ENCODE data around the gene PLA2G2C. TPM values are rescaled to one million over a fixed set of nuclear protein-coding genes. Genes with fewer than 3 reads are reported as not detected.

PLA2G2C gene
- polyA plus RNA-seq, 1 donor, result 0.06 TPM

- Histone ChIP-seq H3K27ac (ENCODE audit: low read length) (no peak overlapping the region), H3K36me3 (ENCODE audit: control insufficient read depth, insufficient read depth, low read length) (no peaks in the 10 kb centered on the region), H3K9me3 (ENCODE audit: control insufficient read depth, low read depth, low read length) (no peaks in the 10 kb centered on the region), H3K27me3 (ENCODE audit: control insufficient read depth, insufficient read depth, low read length) (peaks cover 2% of the 10 kb centered on the region), H3K4me1 (ENCODE audit: control insufficient read depth, insufficient read depth, low read length) (no peaks in the 10 kb centered on the region), H3K4me3 (ENCODE audit: low read length) (no peak overlapping the region)
- DNase-seq, result no peak
- no CpG with 5 or more reads among the region's 4 CpGs for WGBS (ENCODE audit: insufficient coverage, low lambda C conversion rate)
Observed at GRCh38 chr1:20209471-20209870, 23.2 kb upstream of the PLA2G2C start.

DNA sequence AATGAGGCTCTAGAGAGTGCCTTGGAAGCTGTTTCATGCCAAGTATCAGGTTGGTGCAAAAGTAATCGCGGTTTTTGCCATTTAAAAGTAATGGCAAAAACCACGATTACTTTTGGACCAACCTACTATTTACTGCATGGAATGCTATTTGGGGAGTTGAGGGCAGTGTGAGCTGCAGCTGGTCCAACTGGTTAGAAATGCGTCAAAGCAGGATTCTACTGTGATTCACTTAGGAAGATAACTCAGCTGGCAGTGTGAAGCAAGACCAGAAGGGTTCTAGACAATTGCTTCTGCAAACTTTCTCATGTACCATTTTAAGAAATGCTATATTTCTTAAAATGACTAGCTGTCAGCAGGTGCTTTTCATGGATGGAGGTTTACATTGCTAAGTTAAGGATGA lies 21.2 kb upstream of the PLA2G2C start:
- no peak overlapping the region for H3K4me3 ChIP-seq (ENCODE audit: low read length)
- H3K4me1 ChIP-seq (ENCODE audit: control insufficient read depth, insufficient read depth, low read length), result no peaks in the 10 kb centered on the region
- H3K36me3 ChIP-seq (ENCODE audit: control insufficient read depth, insufficient read depth, low read length), result no peaks in the 10 kb centered on the region
- no peaks in the 10 kb centered on the region for H3K9me3 ChIP-seq (ENCODE audit: control insufficient read depth, low read depth, low read length)
- H3K27ac ChIP-seq (ENCODE audit: low read length), result no peak overlapping the region
- no peak for DNase-seq
- H3K27me3 ChIP-seq (ENCODE audit: control insufficient read depth, insufficient read depth, low read length), result peaks cover 2% of the 10 kb centered on the region
- no CpG with 5 or more reads among the region's 4 CpGs for WGBS (ENCODE audit: insufficient coverage, low lambda C conversion rate)

GRCh38 chr1:20202166-20202565 lies 15.8 kb upstream of the PLA2G2C start:
- H3K27me3 ChIP-seq (ENCODE audit: control insufficient read depth, insufficient read depth, low read length), result no peaks in the 10 kb centered on the region
- no peaks in the 10 kb centered on the region for H3K9me3 ChIP-seq (ENCODE audit: control insufficient read depth, low read depth, low read length)
- no peak overlapping the region for H3K4me3 ChIP-seq (ENCODE audit: low read length)
- no peak for DNase-seq
- no peaks in the 10 kb centered on the region for H3K4me1 ChIP-seq (ENCODE audit: control insufficient read depth, insufficient read depth, low read length)
- no peak overlapping the region for H3K27ac ChIP-seq (ENCODE audit: low read length)
- WGBS (ENCODE audit: insufficient coverage, low lambda C conversion rate), result no CpG with 5 or more reads among the region's 5 CpGs
- H3K36me3 ChIP-seq (ENCODE audit: control insufficient read depth, insufficient read depth, low read length), result no peaks in the 10 kb centered on the region

GRCh38 chr1:20200966-20201365 lies 14.6 kb upstream of the PLA2G2C start:
- no peaks in the 10 kb centered on the region for H3K9me3 ChIP-seq (ENCODE audit: control insufficient read depth, low read depth, low read length)
- H3K27ac ChIP-seq (ENCODE audit: low read length), result no peak overlapping the region
- H3K36me3 ChIP-seq (ENCODE audit: control insufficient read depth, insufficient read depth, low read length), result no peaks in the 10 kb centered on the region
- DNase-seq, result no peak
- H3K4me3 ChIP-seq (ENCODE audit: low read length), result no peak overlapping the region
- H3K27me3 ChIP-seq (ENCODE audit: control insufficient read depth, insufficient read depth, low read length), result no peaks in the 10 kb centered on the region
- no CpG with 5 or more reads among the region's 2 CpGs for WGBS (ENCODE audit: insufficient coverage, low lambda C conversion rate)
- H3K4me1 ChIP-seq (ENCODE audit: control insufficient read depth, insufficient read depth, low read length), result no peaks in the 10 kb centered on the region

GRCh38 chr1:20199840-20200239 lies 13.5 kb upstream of the PLA2G2C start:
- Histone ChIP-seq H3K4me3 (ENCODE audit: low read length) (no peak overlapping the region), H3K36me3 (ENCODE audit: control insufficient read depth, insufficient read depth, low read length) (no peaks in the 10 kb centered on the region), H3K9me3 (ENCODE audit: control insufficient read depth, low read depth, low read length) (no peaks in the 10 kb centered on the region), H3K4me1 (ENCODE audit: control insufficient read depth, insufficient read depth, low read length) (no peaks in the 10 kb centered on the region), H3K27ac (ENCODE audit: low read length) (no peak overlapping the region), H3K27me3 (ENCODE audit: control insufficient read depth, insufficient read depth, low read length) (no peaks in the 10 kb centered on the region)
- no peak for DNase-seq
- WGBS (ENCODE audit: insufficient coverage, low lambda C conversion rate), result 40% methylated on average over 1 of the region's 2 CpGs

DNA sequence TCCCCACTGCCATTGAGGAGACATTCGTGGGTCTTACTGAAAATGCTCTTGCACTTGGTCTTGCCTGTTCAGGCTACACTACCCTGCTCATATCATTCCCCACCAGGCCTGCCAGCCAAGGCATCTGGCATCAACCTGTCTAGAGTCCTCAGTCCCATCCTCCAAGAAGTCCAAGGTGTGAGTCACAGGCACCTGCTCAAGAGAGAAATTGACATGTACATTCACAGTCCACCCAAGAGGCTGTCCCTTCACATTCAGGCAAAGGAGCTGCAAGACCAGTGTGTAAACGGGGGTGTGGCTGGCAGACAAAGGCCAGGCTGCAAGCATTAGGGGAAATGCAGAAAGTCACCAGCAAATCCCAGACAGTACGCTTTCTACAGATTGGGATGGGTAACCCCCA lies 13.1 kb upstream of the PLA2G2C start:
- Histone ChIP-seq H3K4me1 (ENCODE audit: control insufficient read depth, insufficient read depth, low read length) (no peaks in the 10 kb centered on the region), H3K27ac (ENCODE audit: low read length) (no peak overlapping the region), H3K4me3 (ENCODE audit: low read length) (no peak overlapping the region), H3K9me3 (ENCODE audit: control insufficient read depth, low read depth, low read length) (no peaks in the 10 kb centered on the region), H3K27me3 (ENCODE audit: control insufficient read depth, insufficient read depth, low read length) (no peaks in the 10 kb centered on the region), H3K36me3 (ENCODE audit: control insufficient read depth, insufficient read depth, low read length) (no peaks in the 10 kb centered on the region)
- no CpG with 5 or more reads among the region's 3 CpGs for whole genome bisulfite sequencing (ENCODE audit: insufficient coverage, low lambda C conversion rate)
- DNase-seq, result peak in 1 of 2 donors; percentile 42

- no peaks in the 10 kb centered on the region for H3K36me3 ChIP-seq (ENCODE audit: control insufficient read depth, insufficient read depth, low read length)
- no peaks in the 10 kb centered on the region for H3K9me3 ChIP-seq (ENCODE audit: control insufficient read depth, low read depth, low read length)
- WGBS (ENCODE audit: insufficient coverage, low lambda C conversion rate), result 88% methylated on average over 2 of the region's 7 CpGs
- H3K4me3 ChIP-seq (ENCODE audit: low read length), result no peak overlapping the region
- no peaks in the 10 kb centered on the region for H3K4me1 ChIP-seq (ENCODE audit: control insufficient read depth, insufficient read depth, low read length)
- H3K27me3 ChIP-seq (ENCODE audit: control insufficient read depth, insufficient read depth, low read length), result no peaks in the 10 kb centered on the region
- H3K27ac ChIP-seq (ENCODE audit: low read length), result no peak overlapping the region
- no peak for DNase-seq
Observed at GRCh38 chr1:20198918-20199317, 12.6 kb upstream of the PLA2G2C start.

DNA sequence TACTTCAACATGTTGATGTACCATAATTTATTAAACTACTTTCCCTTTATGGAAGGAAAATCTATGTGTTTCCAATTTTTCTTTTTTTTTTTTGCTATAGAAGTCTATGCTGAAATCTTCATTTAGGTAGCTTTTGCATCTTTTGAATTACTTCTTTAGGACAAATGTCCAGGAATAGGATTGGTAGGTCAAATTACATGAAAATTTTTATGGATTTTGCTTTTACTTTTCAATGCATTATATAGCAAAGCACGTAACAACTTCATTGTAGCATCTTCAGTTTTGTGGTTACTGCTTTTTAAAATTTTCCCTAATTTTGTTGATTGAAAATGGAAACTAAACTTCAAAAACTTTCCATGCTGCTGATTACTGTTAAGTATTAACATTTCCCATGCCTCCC lies 12.0 kb upstream of the PLA2G2C start:
- Histone ChIP-seq H3K36me3 (ENCODE audit: control insufficient read depth, insufficient read depth, low read length) (no peaks in the 10 kb centered on the region), H3K4me3 (ENCODE audit: low read length) (no peak overlapping the region), H3K27ac (ENCODE audit: low read length) (no peak overlapping the region), H3K9me3 (ENCODE audit: control insufficient read depth, low read depth, low read length) (no peaks in the 10 kb centered on the region), H3K27me3 (ENCODE audit: control insufficient read depth, insufficient read depth, low read length) (no peaks in the 10 kb centered on the region), H3K4me1 (ENCODE audit: control insufficient read depth, insufficient read depth, low read length) (no peaks in the 10 kb centered on the region)
- no peak for DNase-seq
- no CpG with 5 or more reads among the region's 1 CpG for WGBS (ENCODE audit: insufficient coverage, low lambda C conversion rate)

DNA sequence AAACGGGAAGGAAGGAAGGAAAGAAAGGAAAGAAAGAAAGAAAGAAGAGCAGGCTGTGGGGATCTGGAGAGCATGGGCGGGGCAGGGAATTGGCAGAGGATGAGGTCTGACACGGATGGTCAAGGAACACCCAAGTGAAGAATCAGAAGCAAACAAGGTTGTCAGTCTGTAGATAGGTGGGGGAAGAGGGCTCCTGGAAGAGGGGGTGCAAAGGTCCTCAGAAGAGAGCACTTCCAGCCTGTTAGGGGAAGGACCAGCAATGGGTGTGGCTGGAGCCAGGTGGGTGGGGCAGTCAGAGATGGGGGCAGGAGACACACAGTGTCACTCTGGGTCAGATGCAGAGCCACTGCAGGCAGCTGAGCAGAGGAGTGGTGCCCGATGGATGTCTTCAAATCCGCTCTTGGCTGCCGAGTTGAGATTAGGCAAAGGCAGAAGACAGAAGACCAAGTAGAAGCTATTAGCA lies 11.0 kb upstream of the PLA2G2C start:
- peak in 1 of 2 donors; percentile 24 for DNase-seq

GRCh38 chr1:20195462-20195780 lies 9.1 kb upstream of the PLA2G2C start:
- Histone ChIP-seq H3K27me3 (ENCODE audit: control insufficient read depth, insufficient read depth, low read length) (no peaks in the 10 kb centered on the region), H3K4me3 (ENCODE audit: low read length) (no peak overlapping the region), H3K9me3 (ENCODE audit: control insufficient read depth, low read depth, low read length) (no peaks in the 10 kb centered on the region), H3K36me3 (ENCODE audit: control insufficient read depth, insufficient read depth, low read length) (no peaks in the 10 kb centered on the region), H3K27ac (ENCODE audit: low read length) (no peak overlapping the region), H3K4me1 (ENCODE audit: control insufficient read depth, insufficient read depth, low read length) (no peaks in the 10 kb centered on the region)
- WGBS (ENCODE audit: insufficient coverage, low lambda C conversion rate), result no CpG with 5 or more reads among the region's 4 CpGs
- DNase-seq, result no peak

More for the DNA sequence above, 11.0 kb upstream of the PLA2G2C start:
- 100% methylated on average over 1 of the region's 6 CpGs for WGBS (ENCODE audit: insufficient coverage, low lambda C conversion rate)
- H3K4me3 ChIP-seq (ENCODE audit: low read length), result no peak overlapping the region
- no peaks in the 10 kb centered on the region for H3K36me3 ChIP-seq (ENCODE audit: control insufficient read depth, insufficient read depth, low read length)
- H3K27me3 ChIP-seq (ENCODE audit: control insufficient read depth, insufficient read depth, low read length), result no peaks in the 10 kb centered on the region
- no peaks in the 10 kb centered on the region for H3K9me3 ChIP-seq (ENCODE audit: control insufficient read depth, low read depth, low read length)
- no peak overlapping the region for H3K27ac ChIP-seq (ENCODE audit: low read length)
- H3K4me1 ChIP-seq (ENCODE audit: control insufficient read depth, insufficient read depth, low read length), result no peaks in the 10 kb centered on the region

DNA sequence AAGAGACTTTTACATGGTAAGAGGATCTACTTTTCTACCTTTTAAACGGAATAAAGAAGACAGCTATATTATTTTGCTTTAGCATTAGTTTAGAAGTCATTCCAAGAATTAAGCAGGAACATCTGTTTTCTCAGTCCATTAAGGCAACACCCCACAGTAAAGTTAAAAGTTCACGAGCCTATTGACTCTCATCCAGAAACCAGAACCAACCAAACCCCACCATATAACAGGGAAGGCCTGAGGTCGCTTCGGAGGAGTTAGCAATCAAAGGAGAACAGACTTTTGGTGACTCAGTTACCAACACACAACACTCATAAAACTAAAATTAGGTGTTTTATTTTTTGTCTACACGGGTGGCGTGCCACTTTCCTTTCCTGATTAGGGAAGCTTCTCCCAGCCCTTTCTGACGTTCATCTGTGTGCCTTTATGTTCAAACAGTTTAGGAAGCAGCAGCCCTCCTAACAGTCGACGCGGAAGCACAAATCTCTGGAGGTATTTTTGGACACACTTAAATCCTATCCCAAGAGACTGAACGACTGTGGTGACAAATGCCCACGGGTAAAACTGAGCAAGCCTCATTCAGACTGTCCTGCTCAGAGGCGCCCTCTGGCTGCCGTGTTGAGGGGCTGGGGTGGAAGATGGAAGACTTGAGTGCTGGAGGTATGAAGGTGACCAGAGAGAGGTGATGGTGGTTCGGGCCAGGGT lies 8.6 kb upstream of the PLA2G2C start:
- no peak overlapping the region for H3K27ac ChIP-seq (ENCODE audit: low read length)
- DNase-seq, result peak; percentile 37 to 48
- no peaks in the 10 kb centered on the region for H3K4me1 ChIP-seq (ENCODE audit: control insufficient read depth, insufficient read depth, low read length)
- no peak overlapping the region for H3K4me3 ChIP-seq (ENCODE audit: low read length)
- no peaks in the 10 kb centered on the region for H3K27me3 ChIP-seq (ENCODE audit: control insufficient read depth, insufficient read depth, low read length)
- no peaks in the 10 kb centered on the region for H3K36me3 ChIP-seq (ENCODE audit: control insufficient read depth, insufficient read depth, low read length)
- 75% methylated on average over 1 of the region's 15 CpGs for WGBS (ENCODE audit: insufficient coverage, low lambda C conversion rate)
- H3K9me3 ChIP-seq (ENCODE audit: control insufficient read depth, low read depth, low read length), result no peaks in the 10 kb centered on the region

Measured in large intestine (tissue), 3 donors.